Glutamatergic neuron (in vitro differentiated cells): Measurements from ENCODE around the gene LTBP3. TPM values are rescaled to one million over a fixed set of nuclear protein-coding genes. Genes with fewer than 3 reads are reported as not detected.

ENCODE experiments used
- DNase-seq: peaks from one replicate; pipeline ENCODE4 v3.0.0; 2022
- H3K27ac Mint-ChIP-seq: one replicate; pipeline ENCODE4 v1.8.0; 2020; ENCODE audit warnings: mild to moderate bottlenecking, mixed read lengths, inconsistent platforms; ENCODE audit not compliant: unreplicated experiment
- H3K27me3 Mint-ChIP-seq: one replicate; pipeline ENCODE4 v1.8.0; 2020; ENCODE audit warnings: mild to moderate bottlenecking, moderate library complexity, mixed read lengths, inconsistent platforms; ENCODE audit not compliant: unreplicated experiment
- H3K36me3 Mint-ChIP-seq: one replicate; pipeline ENCODE4 v1.8.0; 2020; ENCODE audit warnings: mild to moderate bottlenecking, mixed read lengths, inconsistent platforms; ENCODE audit not compliant: unreplicated experiment
- H3K4me1 Mint-ChIP-seq: one replicate; pipeline ENCODE4 v1.8.0; 2020; ENCODE audit warnings: mild to moderate bottlenecking, low read depth, mixed read lengths, inconsistent platforms; ENCODE audit not compliant: unreplicated experiment
- H3K4me3 Mint-ChIP-seq: one replicate; pipeline ENCODE4 v1.8.0; 2020; ENCODE audit warnings: mild to moderate bottlenecking, mixed read lengths, inconsistent platforms; ENCODE audit not compliant: unreplicated experiment
- H3K9me3 Mint-ChIP-seq: one replicate; pipeline ENCODE4 v1.8.0; 2020; ENCODE audit warnings: mild to moderate bottlenecking, moderate library complexity, mixed read lengths, inconsistent platforms; ENCODE audit not compliant: unreplicated experiment
- total RNA-seq: library from RNA; stranded (reverse); fragmentation: NEBNext Ultra II Directional; extraction: Animal tissue kit (Norgen Biotek cat#: 25700); gene quantifications from one replicate; pipeline ENCODE4 v1.2.1, GENCODE V29; 2021; ENCODE audit not compliant: unreplicated experiment
- TF ChIP-seq, protein P1 (sequence below): fragments of 200-600 bp; sonication (generic); IDR thresholded peaks from one replicate; pipeline ENCODE4 v1.5.0; 2021; ENCODE audit not compliant: partially characterized antibody, unreplicated experiment

LTBP3 gene
- total RNA-seq, 1 donor from 2014 or later: 2.5 TPM

DNA sequence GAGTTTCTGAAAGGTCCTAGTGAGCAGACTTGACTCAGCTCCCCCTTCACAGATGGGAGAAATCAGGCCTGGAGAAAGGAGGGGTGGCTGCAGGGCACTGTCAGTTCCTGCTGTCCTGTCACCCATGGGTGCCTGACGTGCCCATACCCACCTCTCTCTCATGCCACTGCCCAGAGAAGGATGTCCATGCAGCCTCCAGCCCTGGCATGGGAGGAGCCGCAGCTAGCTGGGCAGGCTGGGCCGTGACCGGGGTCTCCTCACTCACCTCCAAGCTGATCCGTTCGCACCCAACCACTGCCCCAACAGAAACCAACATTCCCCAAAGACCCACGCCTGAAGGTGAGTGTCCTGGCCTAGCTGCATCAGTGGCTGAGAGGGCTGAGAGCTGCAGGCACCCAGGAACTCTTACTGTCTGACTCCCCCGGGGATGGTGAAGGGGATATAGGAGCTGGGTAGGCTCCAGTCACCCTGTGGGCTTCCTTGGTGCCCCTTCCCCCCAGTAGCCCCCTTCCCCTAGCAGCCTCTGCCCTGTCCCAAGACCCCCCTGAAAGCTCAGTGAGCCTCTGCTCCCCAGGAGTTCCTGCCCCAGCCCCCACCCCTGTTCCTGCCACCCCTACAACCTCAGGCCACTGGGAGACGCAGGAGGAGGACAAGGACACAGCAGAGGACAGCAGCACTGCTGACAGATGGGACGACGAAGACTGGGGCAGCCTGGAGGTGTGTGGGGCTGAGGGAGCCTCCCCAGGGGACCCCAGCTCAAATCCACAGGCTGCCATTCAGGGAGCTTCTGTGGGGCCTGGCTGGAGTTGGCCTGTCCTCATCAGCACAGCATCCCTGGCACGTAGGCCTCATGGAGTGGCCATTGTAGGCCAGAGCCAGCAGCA lies 21.5 kb downstream of the LTBP3 start:
- Mint-ChIP-seq H3K4me3 (peak overlapping the region; percentile 46), H3K27me3 (peaks cover 10% of the 10 kb centered on the region), H3K9me3 (no peaks in the 10 kb centered on the region), H3K27ac (peak overlapping the region; percentile 52), H3K4me1 (peaks cover 12% of the 10 kb centered on the region), H3K36me3 (no peaks in the 10 kb centered on the region)
- DNase-seq: no peak
- TF ChIP-seq, protein P1, sequence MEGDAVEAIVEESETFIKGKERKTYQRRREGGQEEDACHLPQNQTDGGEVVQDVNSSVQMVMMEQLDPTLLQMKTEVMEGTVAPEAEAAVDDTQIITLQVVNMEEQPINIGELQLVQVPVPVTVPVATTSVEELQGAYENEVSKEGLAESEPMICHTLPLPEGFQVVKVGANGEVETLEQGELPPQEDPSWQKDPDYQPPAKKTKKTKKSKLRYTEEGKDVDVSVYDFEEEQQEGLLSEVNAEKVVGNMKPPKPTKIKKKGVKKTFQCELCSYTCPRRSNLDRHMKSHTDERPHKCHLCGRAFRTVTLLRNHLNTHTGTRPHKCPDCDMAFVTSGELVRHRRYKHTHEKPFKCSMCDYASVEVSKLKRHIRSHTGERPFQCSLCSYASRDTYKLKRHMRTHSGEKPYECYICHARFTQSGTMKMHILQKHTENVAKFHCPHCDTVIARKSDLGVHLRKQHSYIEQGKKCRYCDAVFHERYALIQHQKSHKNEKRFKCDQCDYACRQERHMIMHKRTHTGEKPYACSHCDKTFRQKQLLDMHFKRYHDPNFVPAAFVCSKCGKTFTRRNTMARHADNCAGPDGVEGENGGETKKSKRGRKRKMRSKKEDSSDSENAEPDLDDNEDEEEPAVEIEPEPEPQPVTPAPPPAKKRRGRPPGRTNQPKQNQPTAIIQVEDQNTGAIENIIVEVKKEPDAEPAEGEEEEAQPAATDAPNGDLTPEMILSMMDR: no peak

DNA sequence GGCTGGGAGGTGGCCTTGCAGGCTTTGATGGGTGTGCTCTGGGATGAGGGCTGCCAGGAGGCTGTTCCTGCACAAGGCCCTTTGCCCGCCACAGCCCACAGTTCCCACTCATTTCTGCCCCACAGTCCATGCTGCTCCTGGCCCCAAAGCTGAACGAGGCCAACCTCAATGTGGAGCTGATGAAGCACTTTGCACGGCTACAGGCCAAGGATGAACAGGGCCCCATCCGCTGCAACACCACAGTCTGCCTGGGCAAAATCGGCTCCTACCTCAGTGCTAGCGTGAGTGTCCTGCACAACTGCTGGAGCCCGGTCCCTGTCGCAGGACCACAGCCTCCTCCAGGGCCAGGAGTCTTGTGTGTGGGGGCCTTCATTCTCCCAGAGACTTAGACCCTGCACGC lies 23.1 kb downstream of the LTBP3 start:
- no peaks in the 10 kb centered on the region for H3K36me3 Mint-ChIP-seq

DNA sequence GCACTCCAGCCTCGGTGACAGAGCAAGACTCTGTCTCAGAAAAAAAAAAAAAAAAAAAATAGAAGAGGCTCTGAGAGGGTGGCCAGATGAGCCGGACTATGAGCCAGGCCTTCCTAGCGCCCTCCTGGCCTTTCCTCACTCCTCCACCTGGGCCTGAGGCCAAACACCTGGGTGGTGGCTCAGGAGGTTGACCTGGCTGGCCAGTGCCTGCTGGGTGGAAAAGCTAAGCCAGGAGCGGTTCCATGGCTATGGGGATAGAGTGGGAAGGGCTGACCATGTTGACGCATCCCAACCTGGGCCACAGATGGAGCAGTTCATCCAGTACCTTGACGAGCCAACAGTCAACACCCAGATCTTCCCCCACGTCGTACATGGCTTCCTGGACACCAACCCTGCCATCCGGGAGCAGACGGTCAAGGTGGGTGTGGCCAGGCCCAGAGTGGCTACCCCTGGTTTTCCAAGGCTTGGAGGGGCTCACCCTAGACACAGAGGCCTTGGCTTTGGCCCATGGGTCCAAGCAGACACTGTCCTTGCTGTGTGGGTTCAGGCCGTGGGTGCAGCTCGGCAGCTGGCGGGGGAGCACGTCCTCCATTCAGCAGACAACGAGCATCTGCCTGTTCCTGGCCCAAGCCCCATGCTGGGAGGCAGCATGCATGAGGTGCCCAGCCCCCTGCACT lies 25.6 kb downstream of the LTBP3 start:
- Mint-ChIP-seq H3K36me3 (no peaks in the 10 kb centered on the region), H3K27me3 (peaks cover 7% of the 10 kb centered on the region), H3K9me3 (no peaks in the 10 kb centered on the region), H3K27ac (no peak overlapping the region), H3K4me3 (no peak overlapping the region), H3K4me1 (peaks cover 11% of the 10 kb centered on the region)
- TF ChIP-seq, protein P1: no peak
- no peak for DNase-seq

More for the DNA sequence above, 23.1 kb downstream of the LTBP3 start:
- Mint-ChIP-seq H3K9me3 (no peaks in the 10 kb centered on the region), H3K27me3 (peaks cover 8% of the 10 kb centered on the region), H3K4me1 (peaks cover 12% of the 10 kb centered on the region), H3K4me3 (no peak overlapping the region), H3K27ac (no peak overlapping the region)
- DNase-seq: no peak
- TF ChIP-seq, protein P1: no peak

DNA sequence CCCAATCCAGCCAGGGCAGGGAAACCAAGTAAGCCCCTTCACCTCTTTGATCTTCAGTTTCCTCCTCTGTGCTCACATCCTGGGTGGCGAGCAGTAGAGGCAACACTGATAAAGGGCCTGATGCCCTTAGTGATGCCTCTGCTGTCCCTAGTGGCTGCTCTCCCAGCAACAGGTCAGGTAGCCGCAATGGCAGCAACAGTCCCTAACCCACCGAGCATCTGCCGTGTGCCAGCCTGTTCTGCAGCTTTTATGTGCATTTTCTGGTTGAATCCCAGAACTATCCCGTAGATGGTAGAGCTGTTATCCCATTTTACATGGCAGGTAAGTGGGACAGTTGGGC lies 28.0 kb downstream of the LTBP3 start:
- Mint-ChIP-seq H3K27me3 (peaks cover 3% of the 10 kb centered on the region), H3K9me3 (peaks cover 1% of the 10 kb centered on the region), H3K36me3 (no peaks in the 10 kb centered on the region), H3K4me1 (peaks cover 5% of the 10 kb centered on the region), H3K27ac (no peak overlapping the region), H3K4me3 (peak overlapping the region; percentile 38)
- TF ChIP-seq, protein P1: no peak
- DNase-seq: no peak

DNA sequence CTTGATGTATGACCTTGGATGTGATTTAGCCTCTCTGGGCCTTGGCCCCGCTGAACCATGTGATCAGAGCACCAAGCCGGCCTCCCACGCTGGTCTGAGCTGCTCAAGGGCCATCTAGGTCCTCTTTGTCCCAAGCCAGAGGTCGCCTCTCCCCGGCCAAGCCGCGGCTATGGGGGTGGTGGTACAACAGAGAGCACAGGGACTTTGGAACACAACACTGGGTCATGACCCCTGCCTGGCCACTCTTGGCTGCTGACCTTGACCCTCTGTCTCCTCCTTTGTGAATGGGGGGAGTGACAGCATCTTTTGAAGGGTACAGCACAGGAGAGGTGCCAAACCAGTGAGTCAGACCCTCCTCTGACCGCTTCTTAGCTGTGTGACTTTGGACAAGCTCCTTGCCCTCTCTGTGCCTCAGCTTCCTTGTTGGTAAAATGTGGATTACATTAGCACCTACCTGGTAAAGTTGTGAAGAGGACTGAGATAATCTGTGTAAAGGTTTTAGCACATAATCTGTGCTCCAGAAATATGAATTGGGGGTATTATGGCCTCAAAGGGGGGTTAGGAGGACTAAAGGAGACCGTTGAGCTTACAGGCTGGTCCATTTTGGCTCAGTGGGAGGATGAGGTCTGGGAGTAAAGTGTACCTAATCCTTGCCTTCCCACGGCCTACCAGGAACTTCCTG lies 28.5 kb downstream of the LTBP3 start:
- DNase-seq: no peak
- no peak overlapping the region for H3K27ac Mint-ChIP-seq
- no peaks in the 10 kb centered on the region for H3K36me3 Mint-ChIP-seq
- peaks cover 1% of the 10 kb centered on the region for H3K9me3 Mint-ChIP-seq
- peaks cover 2% of the 10 kb centered on the region for H3K27me3 Mint-ChIP-seq
- H3K4me1 Mint-ChIP-seq: peaks cover 4% of the 10 kb centered on the region
- TF ChIP-seq, protein P1: no peak
- H3K4me3 Mint-ChIP-seq: no peak overlapping the region
